HCT116 (cell line): ENCODE measurements around the gene ZNF804B. TPM values are rescaled to one million over a fixed set of nuclear protein-coding genes. Genes with fewer than 3 reads are reported as not detected.

Experiments
- ATAC-seq: fragments of 200-7000 bp; cut with Tn5 transposase; 2 replicates; pipeline ENCODE4 v1.9.1; 2020; ENCODE audit warnings: mild to moderate bottlenecking, moderate library complexity
- BruUV-seq: library from RNA; stranded (reverse); fragments of 400-500 nt; replicated peaks from 2 replicates; lab custom pipeline; 2021; lab: Mats Ljungman, UMichigan
- CTCF ChIA-PET: fragments of 300-600 bp; sonication (Branson Sonifier 250); formaldehyde crosslinking; loops from one replicate; lab custom pipeline; 2021; ENCODE audit warnings: antibody characterized with exemption; lab: Charles Lee
- POLR2A ChIA-PET: fragments of 300-600, 350-600 bp; sonication (Branson Sonifier 250); formaldehyde crosslinking; loops from one replicate; lab custom pipeline; 2021; ENCODE audit warnings: antibody characterized with exemption; lab: Charles Lee
- RAD21 ChIA-PET, 2 experiments: fragments of 300-600 bp; sonication (Branson Sonifier 250); formaldehyde crosslinking; loops; one replicate each; lab custom pipeline; 2023; ENCODE audit warnings: low total read pairs in 2 of 2; ENCODE audit not compliant: uncharacterized antibody in 2 of 2, unreplicated experiment in 2 of 2, low non-redundant PET in 1 of 2; lab: Charles Lee
- DNase-seq: peaks from one replicate; pipeline ENCODE4 v3.0.0-alpha.2; 2010; ENCODE audit warnings: low read depth, low spot score
- H2AFZ ChIP-seq: fragments of 200-600 bp; shearing (Covaris generic), sonication (generic); 2 replicates; pipeline ENCODE4 v1.6.1; 2017; ENCODE audit warnings: low read depth, mixed run types, mixed read lengths, antibody characterized with exemption, low read length; ENCODE audit not compliant: poor library complexity, severe bottlenecking
- H3K27ac ChIP-seq: 2 replicates; pipeline ENCODE4 v1.5.1; 2012; ENCODE audit warnings: low read depth, low read length
- H3K27me3 ChIP-seq: fragments of 200-600 bp; sonication (generic); 2 replicates; pipeline ENCODE4 v1.6.1; 2016; ENCODE audit warnings: mixed run types, low read length, mixed read lengths; ENCODE audit not compliant: insufficient read depth
- H3K36me3 ChIP-seq, 2 experiments: fragments of 200-500 bp in 1 of 2; fragments of 200-600 bp in 1 of 2; sonication (Bioruptor generic) in 1 of 2; sonication (generic) in 1 of 2; 2 replicates each; pipeline versions ENCODE4 v1.5.1 to v1.6.1; 2014 to 2016; ENCODE audit warnings: low read length in 2 of 2, inconsistent platforms in 1 of 2, mixed read lengths in 1 of 2, mixed run types in 1 of 2; ENCODE audit not compliant: insufficient read depth in 2 of 2, control insufficient read depth in 1 of 2
- H3K4me1 ChIP-seq, 2 experiments: fragments of 200-600 bp in 1 of 2; sonication (generic) in 1 of 2; 2 replicates each; pipeline versions ENCODE4 v1.5.1 to v1.6.1; 2012 to 2017; ENCODE audit warnings: low read length in 2 of 2, inconsistent platforms in 1 of 2, mild to moderate bottlenecking in 1 of 2, mixed read lengths in 1 of 2, mixed run types in 1 of 2, moderate library complexity in 1 of 2; ENCODE audit not compliant: insufficient read depth in 2 of 2, control insufficient read depth in 1 of 2
- H3K4me2 ChIP-seq: fragments of 200-600 bp; sonication (generic); 2 replicates; pipeline ENCODE4 v1.6.1; 2017; ENCODE audit warnings: mixed run types, low read length, mixed read lengths
- H3K4me3 ChIP-seq, 2 experiments: fragments of 200-600 bp in 1 of 2; sonication (generic) in 1 of 2; replicated peaks in 1 of 2; 2 replicates each; pipeline ENCODE4 v1.5.1; 2011 to 2016; ENCODE audit warnings: low read length in 2 of 2, control low read depth in 1 of 2, low read depth in 1 of 2, mild to moderate bottlenecking in 1 of 2, mixed read lengths in 1 of 2, mixed run types in 1 of 2
- H3K79me2 ChIP-seq: fragments of 200-600 bp; sonication (generic); 2 replicates; pipeline ENCODE4 v1.6.1; 2017; ENCODE audit warnings: mild to moderate bottlenecking, mixed run types, low read length, moderate library complexity, mixed read lengths; ENCODE audit not compliant: insufficient read depth
- H3K9ac ChIP-seq: fragments of 200-600 bp; sonication (generic); 2 replicates; pipeline ENCODE4 v1.6.1; 2016; ENCODE audit warnings: low read length, mixed read lengths
- H3K9me2 ChIP-seq: fragments of 200-600 bp; sonication (generic), shearing (Covaris generic); 2 replicates; pipeline ENCODE4 v1.6.1; 2017; ENCODE audit warnings: mixed run types, mild to moderate bottlenecking, moderate library complexity; ENCODE audit not compliant: insufficient read depth
- H3K9me3 ChIP-seq, 2 experiments: fragments of 200-500 bp in 1 of 2; fragments of 200-600 bp in 1 of 2; sonication (Bioruptor generic) in 1 of 2; sonication (generic) in 1 of 2; 2 replicates each; pipeline ENCODE4 v1.6.1; 2014 to 2017; ENCODE audit warnings: low read length in 2 of 2, mixed read lengths in 2 of 2, inconsistent platforms in 1 of 2, low read depth in 1 of 2, mild to moderate bottlenecking in 1 of 2, mixed run types in 1 of 2, moderate library complexity in 1 of 2; ENCODE audit not compliant: control insufficient read depth in 1 of 2, insufficient read depth in 1 of 2
- H4K20me1 ChIP-seq: fragments of 200-600 bp; sonication (generic), shearing (Covaris generic); 2 replicates; pipeline ENCODE4 v1.6.1; 2017; ENCODE audit warnings: mixed run types, mild to moderate bottlenecking, moderate library complexity; ENCODE audit not compliant: insufficient read depth
- CBX3 ChIP-seq: IDR thresholded peaks from 2 replicates; pipeline ENCODE4 v1.6.1; 2012; ENCODE audit warnings: low read depth
- ELF1 ChIP-seq: IDR thresholded peaks from 2 replicates; pipeline ENCODE4 v1.6.1; 2012; ENCODE audit warnings: low read depth, borderline replicate concordance
- EZH2 ChIP-seq: fragments of 200-600 bp; sonication (generic); IDR thresholded peaks from 2 replicates; pipeline ENCODE4 v1.6.1; 2017; ENCODE audit warnings: antibody characterized with exemption, mixed run types
- JUND ChIP-seq: IDR thresholded peaks from 2 replicates; pipeline ENCODE4 v1.6.1; 2012
- POLR2AphosphoS5 ChIP-seq: IDR thresholded peaks from 2 replicates; pipeline ENCODE4 v1.6.1; 2011; ENCODE audit warnings: mild to moderate bottlenecking, low read depth, low read length, moderate library complexity
- SP1 ChIP-seq: IDR thresholded peaks from 2 replicates; pipeline ENCODE4 v1.6.1; 2012; ENCODE audit warnings: low read depth
- intact Hi-C: fragments of 100-400 bp; cut with micrococcal nuclease; formaldehyde crosslinking; loops from 2 replicates; pipeline ENCODE4 v1.10.0; 2022
- total RNA-seq: library from RNA; stranded (reverse); gene quantifications from one replicate; pipeline ENCODE4 v1.2.1, GENCODE V29; 2021; ENCODE audit not compliant: unreplicated experiment
- TF ChIP-seq, protein P1 (sequence below): IDR thresholded peaks from 2 replicates; pipeline ENCODE4 v1.6.1; 2012

Gene ZNF804B
- total RNA-seq, 1 experiment from 2014 or later = not detected

DNA sequence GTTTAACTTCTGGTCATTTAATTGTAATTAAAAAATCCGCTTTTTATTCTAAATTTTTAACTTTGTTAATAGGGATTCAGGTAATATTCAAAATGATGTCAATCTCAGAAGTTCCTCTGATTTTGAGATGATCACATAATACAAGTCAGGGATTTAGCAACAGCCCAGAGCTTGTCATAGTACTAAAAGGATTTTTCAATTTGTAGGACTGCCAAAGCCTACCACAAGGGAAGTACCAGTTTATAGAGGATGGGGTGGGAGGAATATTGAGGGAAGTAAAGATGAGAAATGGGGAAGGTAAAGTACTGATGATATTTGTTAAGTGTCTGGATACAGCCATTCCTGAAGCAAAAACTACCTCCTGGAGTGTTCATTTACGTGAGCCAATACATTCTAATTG is 314.3 kb downstream of the ZNF804B start:
- Histone ChIP-seq H3K27me3 (no peaks in the 10 kb centered on the region), H3K9me2 (no peaks in the 10 kb centered on the region), H3K27ac (no peak overlapping the region), H3K4me1 (no peaks in the 10 kb centered on the region), H3K9me3 (no peaks in the 10 kb centered on the region), H3K4me2 (no peak overlapping the region), H3K9ac (no peak overlapping the region), H4K20me1 (no peaks in the 10 kb centered on the region), H3K36me3 (no peaks in the 10 kb centered on the region), H3K4me3 (no peak overlapping the region), H3K79me2 (no peaks in the 10 kb centered on the region), H2AFZ (no peak overlapping the region)
- ChIA-PET RAD21 (no interaction called here), POLR2A (no interaction called here), CTCF (no interaction called here)
- no TSS peak for BruUV-seq
- DNase-seq (no peak), ATAC-seq (no peak)
- no peak for TF ChIP-seq POLR2AphosphoS5
- TF ChIP-seq, protein P1, sequence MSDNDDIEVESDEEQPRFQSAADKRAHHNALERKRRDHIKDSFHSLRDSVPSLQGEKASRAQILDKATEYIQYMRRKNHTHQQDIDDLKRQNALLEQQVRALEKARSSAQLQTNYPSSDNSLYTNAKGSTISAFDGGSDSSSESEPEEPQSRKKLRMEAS = no peak
- TF ChIP-seq ELF1 = no peak
- no peak for TF ChIP-seq JUND
- intact Hi-C loops = no loop called here

DNA sequence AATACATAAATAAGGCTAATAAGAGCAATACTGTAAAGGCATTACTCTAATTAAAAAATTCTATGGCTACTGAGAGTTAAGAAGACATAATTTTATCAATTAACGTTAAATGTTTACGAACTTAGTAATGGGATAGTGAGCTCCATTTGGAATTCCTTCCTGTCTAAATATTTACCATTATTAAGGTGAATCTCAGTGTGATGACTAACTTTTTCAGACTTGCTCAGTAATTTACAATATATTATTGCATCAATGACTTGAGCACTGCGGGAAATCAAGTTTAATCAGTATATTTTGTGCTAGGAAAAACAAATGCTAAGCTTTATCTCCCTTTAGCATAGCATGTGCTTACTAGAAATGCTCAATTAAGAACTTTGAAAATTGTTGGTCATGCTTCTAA is 318.5 kb downstream of the ZNF804B start:
- Histone ChIP-seq H3K9me3 (no peaks in the 10 kb centered on the region), H2AFZ (no peak overlapping the region), H3K27me3 (no peaks in the 10 kb centered on the region), H3K27ac (no peak overlapping the region), H3K9ac (no peak overlapping the region), H3K79me2 (no peaks in the 10 kb centered on the region), H3K9me2 (no peaks in the 10 kb centered on the region), H3K36me3 (no peaks in the 10 kb centered on the region), H4K20me1 (no peaks in the 10 kb centered on the region), H3K4me2 (no peak overlapping the region), H3K4me1 (no peaks in the 10 kb centered on the region), H3K4me3 (no peak overlapping the region)
- ChIA-PET RAD21 (no interaction called here), CTCF (no interaction called here), POLR2A (no interaction called here)
- DNase-seq = no peak
- TF ChIP-seq CBX3 = no peak
- TF ChIP-seq SP1 = no peak
- TF ChIP-seq, protein P1 = no peak
- TF ChIP-seq EZH2 = no peak
- BruUV-seq = no TSS peak
- ATAC-seq = no peak
- intact Hi-C loops = no loop called here
